Tibial nerve (tissue), 4 donors: ENCODE measurements around the gene PLEKHG4B. TPM values are rescaled to one million over a fixed set of nuclear protein-coding genes. Genes with fewer than 3 reads are reported as not detected.

Experiments
- DNase-seq, 2 donors: peaks; one replicate each; pipeline ENCODE4 v3.0.0-alpha.2; 2019; ENCODE audit warnings: low spot score in 2 of 2
- H3K27ac ChIP-seq, 4 donors: fragments of 200-600 bp; sonication (generic) in 3 of 4; one replicate each; pipeline ENCODE4 v1.5.1; 2017 to 2019; ENCODE audit warnings: mild to moderate bottlenecking in 1 of 4
- H3K27me3 ChIP-seq, 2 donors: fragments of 200-600 bp; sonication (generic) in 1 of 2; one replicate each; pipeline versions ENCODE4 v1.5.1 to v1.6.0; 2017 to 2019
- H3K36me3 ChIP-seq, 3 donors: fragments of 200-600 bp; sonication (generic); one replicate each; pipeline ENCODE4 v1.5.1; 2018 to 2019
- H3K4me1 ChIP-seq, 4 donors: fragments of 200-600 bp; sonication (generic) in 3 of 4; one replicate each; pipeline ENCODE4 v1.5.1; 2017 to 2019
- H3K4me3 ChIP-seq, 4 donors: fragments of 200-600 bp; sonication (generic) in 3 of 4; one replicate each; pipeline ENCODE4 v1.5.1; 2017 to 2019; ENCODE audit warnings: mild to moderate bottlenecking in 1 of 4, moderate library complexity in 1 of 4
- H3K9me3 ChIP-seq, 4 donors: fragments of 200-600 bp; sonication (generic) in 3 of 4; one replicate each; pipeline ENCODE4 v1.5.1; 2017 to 2019
- EP300 ChIP-seq, 2 donors: sonication (generic); formaldehyde crosslinking; IDR thresholded peaks; one replicate each; pipeline ENCODE4 v1.6.1; 2017; ENCODE audit warnings: antibody characterized with exemption in 2 of 2, mild to moderate bottlenecking in 1 of 2
- POLR2A ChIP-seq, 2 donors: fragments of 450-650 bp; IDR thresholded peaks; one replicate each; pipeline ENCODE4 v1.6.1; 2017; ENCODE audit warnings: antibody characterized with exemption in 2 of 2, mild to moderate bottlenecking in 2 of 2, moderate library complexity in 2 of 2
- WGBS, 2 donors: methylation state at CpG; one replicate each; pipeline ENCODE4 v1.1.5; 2018; 5-methylcytosine and 5-hydroxymethylcytosine counted together
- total RNA-seq, 4 donors: library from RNA; depleted of rRNA; stranded (reverse); fragments of >200 nt; gene quantifications; one replicate each; pipeline ENCODE4 v1.1.0, GENCODE V29; 2016
- TF ChIP-seq, protein P1 (sequence below), 5 experiments: fragments of 200-600 bp in 3 of 5; fragments of 450-650 bp in 2 of 5; sonication (generic) in 3 of 5; IDR thresholded peaks; one replicate each; pipeline ENCODE4 v1.5.1; 2016 to 2019; ENCODE audit warnings: antibody characterized with exemption in 5 of 5, mild to moderate bottlenecking in 3 of 5, moderate library complexity in 2 of 5

The PLEKHG4B gene
- total RNA-seq, 4 donors from 2014 or later = under 0.01 to 0.42 (median 0.26) TPM

- peaks cover 0 to 8% (median 1%) of the 10 kb centered on the region in 4 donors for H3K4me1 ChIP-seq
- no peaks in the 10 kb centered on the region for H3K36me3 ChIP-seq
- TF ChIP-seq EP300 (IDR thresholded peaks at IDR 0.05) = no peak
- TF ChIP-seq, protein P1, sequence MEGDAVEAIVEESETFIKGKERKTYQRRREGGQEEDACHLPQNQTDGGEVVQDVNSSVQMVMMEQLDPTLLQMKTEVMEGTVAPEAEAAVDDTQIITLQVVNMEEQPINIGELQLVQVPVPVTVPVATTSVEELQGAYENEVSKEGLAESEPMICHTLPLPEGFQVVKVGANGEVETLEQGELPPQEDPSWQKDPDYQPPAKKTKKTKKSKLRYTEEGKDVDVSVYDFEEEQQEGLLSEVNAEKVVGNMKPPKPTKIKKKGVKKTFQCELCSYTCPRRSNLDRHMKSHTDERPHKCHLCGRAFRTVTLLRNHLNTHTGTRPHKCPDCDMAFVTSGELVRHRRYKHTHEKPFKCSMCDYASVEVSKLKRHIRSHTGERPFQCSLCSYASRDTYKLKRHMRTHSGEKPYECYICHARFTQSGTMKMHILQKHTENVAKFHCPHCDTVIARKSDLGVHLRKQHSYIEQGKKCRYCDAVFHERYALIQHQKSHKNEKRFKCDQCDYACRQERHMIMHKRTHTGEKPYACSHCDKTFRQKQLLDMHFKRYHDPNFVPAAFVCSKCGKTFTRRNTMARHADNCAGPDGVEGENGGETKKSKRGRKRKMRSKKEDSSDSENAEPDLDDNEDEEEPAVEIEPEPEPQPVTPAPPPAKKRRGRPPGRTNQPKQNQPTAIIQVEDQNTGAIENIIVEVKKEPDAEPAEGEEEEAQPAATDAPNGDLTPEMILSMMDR (IDR thresholded peaks at IDR 0.05) = no peak
- no peak for TF ChIP-seq POLR2A (IDR thresholded peaks at IDR 0.05)
- no peaks in the 10 kb centered on the region for H3K9me3 ChIP-seq
- 85 to 88% methylated on average over 15 of the region's 15 CpGs for WGBS, 2 donors
- peaks cover 0 to 42% of the 10 kb centered on the region in 2 donors for H3K27me3 ChIP-seq
- DNase-seq = no peak
- H3K27ac ChIP-seq = no peak overlapping the region
- no peak overlapping the region for H3K4me3 ChIP-seq
Measured at GRCh38 chr5:93221-93980, 1.4 kb downstream of the PLEKHG4B start.

DNA sequence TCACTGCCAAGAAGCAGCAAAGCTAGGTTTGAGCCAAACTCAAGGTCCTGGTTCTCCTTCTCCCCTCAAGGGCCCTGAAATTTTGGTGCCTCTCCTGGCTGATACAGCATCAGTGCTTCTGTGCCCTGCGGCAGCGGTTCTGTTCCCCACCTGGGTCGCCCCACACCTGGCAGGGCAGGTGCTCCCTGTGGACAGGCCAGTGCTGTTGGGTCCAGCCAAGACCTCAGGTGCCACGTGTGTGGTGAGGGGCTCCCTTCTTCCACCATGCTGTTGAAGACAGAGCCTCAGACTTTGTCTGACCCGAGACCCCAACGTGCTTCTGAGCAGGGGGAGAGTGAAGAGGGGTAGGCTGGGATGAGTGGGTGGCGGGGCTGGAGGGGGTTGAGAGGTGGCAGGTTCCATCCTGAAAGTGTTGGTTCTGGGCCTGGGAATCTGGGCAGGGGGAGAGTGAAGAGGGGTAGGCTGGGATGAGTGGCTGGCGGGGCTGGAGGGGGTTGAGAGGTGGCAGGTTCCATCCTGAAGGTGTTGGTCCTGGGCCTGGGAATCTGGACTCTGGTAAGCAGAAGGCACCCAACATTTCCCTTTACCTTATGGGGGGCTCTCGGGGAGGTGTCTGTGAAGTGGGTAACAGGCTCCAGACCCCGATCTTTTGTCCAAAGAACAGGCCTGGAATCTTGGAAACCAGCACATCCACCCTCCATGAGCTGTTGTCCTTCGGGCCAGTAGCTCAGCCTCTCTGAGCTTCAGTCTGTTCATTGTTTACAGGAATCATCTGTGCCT, 2.3 kb downstream of the PLEKHG4B start:
- no peaks in the 10 kb centered on the region for H3K36me3 ChIP-seq
- peaks cover 0 to 42% of the 10 kb centered on the region in 2 donors for H3K27me3 ChIP-seq
- 88 to 94% methylated on average over 11 of the region's 11 CpGs for WGBS, 2 donors
- DNase-seq = no peak
- no peak for TF ChIP-seq EP300 (IDR thresholded peaks at IDR 0.05)
- H3K4me1 ChIP-seq = peaks cover 0 to 8% (median 1%) of the 10 kb centered on the region in 4 donors
- H3K9me3 ChIP-seq = no peaks in the 10 kb centered on the region
- no peak overlapping the region for H3K27ac ChIP-seq
- no peak overlapping the region for H3K4me3 ChIP-seq

- no peak for DNase-seq
- H3K27ac ChIP-seq = no peak overlapping the region
- H3K4me3 ChIP-seq = no peak overlapping the region
- peaks cover 0 to 8% (median 1%) of the 10 kb centered on the region in 4 donors for H3K4me1 ChIP-seq
- TF ChIP-seq, protein P1 (IDR thresholded peaks at IDR 0.05) = no peak
- TF ChIP-seq POLR2A (IDR thresholded peaks at IDR 0.05) = no peak
- no peak for TF ChIP-seq EP300 (IDR thresholded peaks at IDR 0.05)
- H3K27me3 ChIP-seq = peaks cover 0 to 48% of the 10 kb centered on the region in 2 donors
- no peaks in the 10 kb centered on the region for H3K9me3 ChIP-seq
- no peaks in the 10 kb centered on the region for H3K36me3 ChIP-seq
- 90% methylated on average over 12 of the region's 12 CpGs for WGBS, 2 donors
Measured at GRCh38 chr5:95241-95980, 3.4 kb downstream of the PLEKHG4B start.

DNA sequence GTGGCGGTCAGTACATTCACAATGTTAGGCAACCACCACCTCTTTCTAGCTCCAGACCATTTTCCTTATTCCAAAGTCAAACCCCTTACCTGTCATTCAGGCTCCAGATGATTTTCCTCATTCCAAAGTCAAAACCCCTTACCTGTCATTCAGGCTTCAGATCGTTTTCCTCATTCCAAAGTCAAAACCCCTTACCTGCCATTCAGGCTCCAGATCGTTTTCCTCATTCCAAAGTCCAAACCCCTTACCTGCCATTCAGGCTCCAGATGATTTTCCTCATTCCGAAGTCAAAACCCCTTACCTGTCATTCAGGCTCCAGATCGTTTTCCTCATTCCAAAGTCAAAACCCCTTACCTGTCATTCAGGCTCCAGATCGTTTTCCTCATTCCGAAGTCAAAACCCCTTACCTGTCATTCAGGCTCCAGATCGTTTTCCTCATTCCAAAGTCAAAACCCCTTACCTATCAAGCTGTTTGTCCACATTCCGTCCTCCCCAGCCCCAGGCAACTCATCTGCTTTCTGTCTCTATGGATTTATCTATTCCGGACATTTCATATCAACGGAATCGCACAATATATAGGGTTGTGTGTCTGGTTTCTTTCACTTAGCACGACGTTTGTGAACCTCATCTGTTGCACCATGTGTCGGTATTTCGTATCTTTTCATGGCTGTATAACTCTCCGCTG, 5.2 kb downstream of the PLEKHG4B start:
- H3K27ac ChIP-seq = no peak overlapping the region
- WGBS, 2 donors = 89 to 91% methylated on average over 17 of the region's 17 CpGs
- TF ChIP-seq, protein P1 (IDR thresholded peaks at IDR 0.05) = no peak
- TF ChIP-seq POLR2A (IDR thresholded peaks at IDR 0.05) (no peak), EP300 (IDR thresholded peaks at IDR 0.05) (no peak)
- peaks cover 0 to 32% of the 10 kb centered on the region in 2 donors for H3K27me3 ChIP-seq
- H3K4me3 ChIP-seq = no peak overlapping the region
- H3K4me1 ChIP-seq = peaks cover 0 to 3% (median 0%) of the 10 kb centered on the region in 4 donors
- no peaks in the 10 kb centered on the region for H3K36me3 ChIP-seq
- DNase-seq = no peak
- no peaks in the 10 kb centered on the region for H3K9me3 ChIP-seq

DNA sequence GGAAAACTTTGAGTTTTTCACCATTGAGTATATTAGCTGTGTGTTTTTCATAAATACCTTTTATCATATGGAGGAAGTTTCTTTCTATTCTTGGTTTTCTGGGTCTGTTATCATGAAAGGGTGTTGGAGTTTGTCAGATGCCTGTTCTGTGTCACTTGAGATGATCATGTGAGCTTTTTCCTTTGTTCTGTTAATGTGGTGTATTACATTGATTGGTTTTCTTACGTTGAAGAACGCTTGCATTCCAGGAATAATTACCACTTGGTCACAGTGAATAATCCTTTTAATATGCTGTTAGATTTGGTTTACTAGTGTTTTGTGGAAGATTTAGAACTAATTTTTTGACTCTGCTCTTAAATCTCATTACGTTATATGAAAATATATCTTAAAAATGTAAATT, 7.8 kb downstream of the PLEKHG4B start:
- no peak for TF ChIP-seq EP300 (IDR thresholded peaks at IDR 0.05)
- TF ChIP-seq, protein P1 (IDR thresholded peaks at IDR 0.05) = no peak
- TF ChIP-seq POLR2A (IDR thresholded peaks at IDR 0.05) = no peak
- 55 to 62% methylated on average over 3 of the region's 3 CpGs for WGBS, 2 donors
- no peak for DNase-seq
- Histone ChIP-seq H3K9me3 (no peaks in the 10 kb centered on the region), H3K27me3 (peaks cover 0 to 7% of the 10 kb centered on the region in 2 donors), H3K4me3 (no peak overlapping the region), H3K4me1 (no peaks in the 10 kb centered on the region), H3K27ac (no peak overlapping the region), H3K36me3 (no peaks in the 10 kb centered on the region)
